C4-2B (cell line): Measurements from ENCODE around the gene CDHR4.
"Not testable (repeated sequence)": the region's sequence is repeated elsewhere in the genome, so short reads cannot be mapped to it uniquely, and the experiment has no call there.

ENCODE experiments used
- H3K27ac ChIP-seq: fragments of 450-650 bp; 2 replicates; pipeline ENCODE4 v1.5.1; 2017
- CTCF ChIP-seq: fragments of 450-650 bp; conservative IDR thresholded peaks from 2 replicates; pipeline ENCODE4 v1.5.1; 2017; ENCODE audit warnings: mild to moderate bottlenecking
- ZFX ChIP-seq: fragments of 450-650 bp; IDR thresholded peaks from 2 replicates; pipeline ENCODE4 v1.6.1; 2017

Gene CDHR4

GRCh38 chr3:49754536-49754935, 45.1 kb downstream of the CDHR4 start:
- TF ChIP-seq CTCF, result no peak
- TF ChIP-seq ZFX, result no peak
- no peak overlapping the region for H3K27ac ChIP-seq

GRCh38 chr3:49751501-49751900, 48.2 kb downstream of the CDHR4 start:
- TF ChIP-seq ZFX (no peak), CTCF (no peak)
- no peak overlapping the region for H3K27ac ChIP-seq

GRCh38 chr3:49750056-49750455, 49.6 kb downstream of the CDHR4 start:
- no peak for TF ChIP-seq ZFX
- TF ChIP-seq CTCF, result no peak

GRCh38 chr3:49748874-49749273, 50.8 kb downstream of the CDHR4 start:
- not testable (repeated sequence) for H3K27ac ChIP-seq

More at GRCh38 chr3:49750056-49750455, 49.6 kb downstream of the CDHR4 start:
- H3K27ac ChIP-seq, result no peak overlapping the region

GRCh38 chr3:49747792-49748480, 51.7 kb downstream of the CDHR4 start:
- TF ChIP-seq CTCF, result no peak
- no peak for TF ChIP-seq ZFX
- no peak overlapping the region for H3K27ac ChIP-seq

- H3K27ac ChIP-seq, result no peak overlapping the region
- TF ChIP-seq CTCF (no peak; the same call in 1 of the 2 replicates), ZFX (no peak)
Measured at GRCh38 chr3:49745986-49746385, 53.7 kb downstream of the CDHR4 start.
